Ovary (tissue), 9 donors: ENCODE measurements around the gene DENND1B. TPM values are rescaled to one million over a fixed set of nuclear protein-coding genes. Genes with fewer than 3 reads are reported as not detected.
"Not testable (repeated sequence)": the region's sequence is repeated elsewhere in the genome, so short reads cannot be mapped to it uniquely, and the experiment has no call there.

Experiments used
- DNase-seq, 5 donors: peaks; one replicate each; pipeline ENCODE4 v3.0.0-alpha.2; 2019 to 2020
- H3K27ac ChIP-seq, 2 donors: fragments of 200-600 bp; one replicate each; pipeline versions ENCODE4 v1.5.1 to v1.8.0; 2019 to 2022
- H3K27me3 ChIP-seq: fragments of 200-600 bp; one replicate; pipeline ENCODE4 v1.8.0; 2022
- H3K36me3 ChIP-seq: fragments of 200-600 bp; sonication (generic); one replicate; pipeline ENCODE4 v1.5.1; 2019
- H3K4me1 ChIP-seq: one replicate; pipeline ENCODE4 v1.8.1; 2013; ENCODE audit warnings: mild to moderate bottlenecking, moderate library complexity; ENCODE audit not compliant: insufficient read depth
- H3K4me3 ChIP-seq: fragments of 200-600 bp; sonication (generic); one replicate; pipeline ENCODE4 v1.5.1; 2017
- H3K9me3 ChIP-seq, 2 donors: fragments of 200-600 bp in 1 of 2; sonication (generic) in 1 of 2; one replicate each; pipeline versions ENCODE4 v1.5.1 to v1.8.1; 2013 to 2019; ENCODE audit warnings: mild to moderate bottlenecking in 1 of 2, moderate library complexity in 1 of 2
- CTCF ChIP-seq, 3 donors: fragments of 450-650 bp in 2 of 3; fragments of 200-600 bp in 1 of 3; IDR thresholded peaks; one replicate each; pipeline versions ENCODE4 v1.5.1 to v1.8.0; 2016 to 2022; ENCODE audit warnings: antibody characterized with exemption in 3 of 3, mild to moderate bottlenecking in 1 of 3
- EP300 ChIP-seq: sonication (generic); formaldehyde crosslinking; IDR thresholded peaks from one replicate; pipeline ENCODE4 v1.6.1; 2017; ENCODE audit warnings: antibody characterized with exemption
- POLR2A ChIP-seq: fragments of 450-650 bp; IDR thresholded peaks from one replicate; pipeline ENCODE4 v1.6.1; 2017; ENCODE audit warnings: antibody characterized with exemption, mild to moderate bottlenecking, moderate library complexity
- WGBS, 3 donors: extraction: QIAGEN DNeasy Blood & Tissue Kit in 1 of 3; methylation state at CpG; one replicate each; pipeline versions ENCODE4 v1.1.5 to v1.1.7; 2013 to 2017; 5-methylcytosine and 5-hydroxymethylcytosine counted together
- intact Hi-C, 4 donors: fragments of 100-400 bp; cut with DNase I; formaldehyde crosslinking; loops; one replicate each; pipeline versions ENCODE4 v1.11.0 to v1.15.1; 2022 to 2023
- polyA plus RNA-seq, 2 donors: library from polyadenylated mRNA; stranded (reverse); fragments of 200-250 nt in 1 of 2; fragments of 350-450 nt in 1 of 2; fragmentation: Illumina TruSeq in 1 of 2; extraction: RNeasy Lipid Tissue Mini Kit (QIAGEN cat#74804) in 1 of 2; gene quantifications; one replicate each; pipeline ENCODE4 v1.2.3, GENCODE V29; 2013 to 2014
- total RNA-seq, 7 donors: library from RNA; depleted of rRNA in 2 of 7; stranded (reverse); fragments of >200 nt in 2 of 7; fragmentation: NEBNext Ultra II Directional in 3 of 7; extraction: Animal tissue kit (Norgen Biotek cat#: 25700) in 3 of 7; gene quantifications; one replicate each; pipeline versions ENCODE4 v1.1.0 to v1.2.4, GENCODE V29; 2016 to 2023
- donor health status: DM: no; HTN: no; CAD: no; lungs with moderate emphysema.
- donor health status: DM: no; HTN: no; CAD: no.
- donor health status: Bipolar disorder and iron deficiency.
- donor health status: DM: yes; HTN: yes; CAD: no.
- donor health status: DM: no; HTN: no; CAD: no.
- donor health status: DM: yes; HTN: yes; CAD: no.

The DENND1B gene
- total and polyA plus RNA-seq, 9 donors, result 2.9 to 20.6 (median 14.1) TPM

GRCh38 chr1:197763769-197764168, 11.5 kb downstream of the DENND1B start:
- TF ChIP-seq POLR2A, result no peak
- no peak for TF ChIP-seq CTCF (IDR thresholded peaks at IDR 0.05)
- no peak for TF ChIP-seq EP300
- no peaks in the 10 kb centered on the region for H3K9me3 ChIP-seq
- no peak overlapping the region for H3K4me3 ChIP-seq
- 65 to 75% (median 67%) methylated on average over 4 of the region's 4 CpGs for WGBS, 3 donors
- no peak overlapping the region for H3K27ac ChIP-seq
- intact Hi-C loops, result no loop called here
- H3K4me1 ChIP-seq, result peaks cover 1% of the 10 kb centered on the region
- no peaks in the 10 kb centered on the region for H3K36me3 ChIP-seq
- no peak for DNase-seq
- H3K27me3 ChIP-seq, result no peaks in the 10 kb centered on the region

- no peak for TF ChIP-seq POLR2A
- TF ChIP-seq EP300, result no peak
- TF ChIP-seq CTCF (IDR thresholded peaks at IDR 0.05), result no peak
- no peaks in the 10 kb centered on the region for H3K9me3 ChIP-seq
- peaks cover 1% of the 10 kb centered on the region for H3K4me1 ChIP-seq
- H3K27ac ChIP-seq, result no peak overlapping the region
- no peaks in the 10 kb centered on the region for H3K27me3 ChIP-seq
- no peaks in the 10 kb centered on the region for H3K36me3 ChIP-seq
- DNase-seq, result no peak
- no peak overlapping the region for H3K4me3 ChIP-seq
- intact Hi-C loops, result no loop called here
These were observed 12.0 kb downstream of the DENND1B start for GRCh38 chr1:197763307-197763706.

- no peak for DNase-seq
- H3K4me3 ChIP-seq, result no peak overlapping the region
- no peak for TF ChIP-seq POLR2A
- TF ChIP-seq CTCF (IDR thresholded peaks at IDR 0.05), result no peak
- TF ChIP-seq EP300, result no peak
- H3K27ac ChIP-seq, result no peak overlapping the region
- no peaks in the 10 kb centered on the region for H3K9me3 ChIP-seq
- intact Hi-C loops, result no loop called here
- H3K36me3 ChIP-seq, result no peaks in the 10 kb centered on the region
- H3K4me1 ChIP-seq, result peaks cover 1% of the 10 kb centered on the region
- WGBS, 3 donors, result 74 to 80% (median 74%) methylated on average over 2 of the region's 2 CpGs
- H3K27me3 ChIP-seq, result no peaks in the 10 kb centered on the region
These were observed 13.6 kb downstream of the DENND1B start for GRCh38 chr1:197761654-197762053.

- H3K9me3 ChIP-seq, H3K27me3 ChIP-seq, H3K27ac ChIP-seq, H3K4me3 ChIP-seq, DNase-seq, H3K4me1 ChIP-seq, H3K36me3 ChIP-seq, intact Hi-C loops: not testable (repeated sequence)
- 81 to 85% (median 85%) methylated on average over 4 of the region's 4 CpGs for WGBS, 3 donors
These were observed 19.7 kb downstream of the DENND1B start for GRCh38 chr1:197755553-197755952.

- H3K9me3 ChIP-seq, H3K4me3 ChIP-seq, H3K27me3 ChIP-seq, H3K36me3 ChIP-seq, H3K27ac ChIP-seq, H3K4me1 ChIP-seq, DNase-seq, intact Hi-C loops: not testable (repeated sequence)
- WGBS, 3 donors, result 96 to 97% (median 97%) methylated on average over 6 of the region's 6 CpGs
These were observed 22.6 kb downstream of the DENND1B start for GRCh38 chr1:197752652-197753164.

- no peak overlapping the region for H3K4me3 ChIP-seq
- H3K27me3 ChIP-seq, result no peaks in the 10 kb centered on the region
- no peak overlapping the region for H3K27ac ChIP-seq
- intact Hi-C loops, result no loop called here
- H3K36me3 ChIP-seq, result no peaks in the 10 kb centered on the region
- no peaks in the 10 kb centered on the region for H3K9me3 ChIP-seq
- peaks cover 1% of the 10 kb centered on the region for H3K4me1 ChIP-seq
- DNase-seq, result no peak
- TF ChIP-seq CTCF (IDR thresholded peaks at IDR 0.05) (no peak), POLR2A (no peak), EP300 (no peak)
These were observed 24.9 kb downstream of the DENND1B start for GRCh38 chr1:197750366-197750765.
